HG03432 (cell line): ENCODE data around the gene GCFC2.
"Not testable (repeated sequence)": the region's sequence is repeated elsewhere in the genome, so short reads cannot be mapped to it uniquely, and the experiment has no call there.

Experiments used
- ATAC-seq: cut with Tn5 transposase; IDR thresholded peaks from one replicate; pipeline ENCODE4 v1.9.1; 2021; ENCODE audit warnings: mild to moderate bottlenecking, moderate library complexity; ENCODE audit not compliant: unreplicated experiment

GCFC2 gene

DNA sequence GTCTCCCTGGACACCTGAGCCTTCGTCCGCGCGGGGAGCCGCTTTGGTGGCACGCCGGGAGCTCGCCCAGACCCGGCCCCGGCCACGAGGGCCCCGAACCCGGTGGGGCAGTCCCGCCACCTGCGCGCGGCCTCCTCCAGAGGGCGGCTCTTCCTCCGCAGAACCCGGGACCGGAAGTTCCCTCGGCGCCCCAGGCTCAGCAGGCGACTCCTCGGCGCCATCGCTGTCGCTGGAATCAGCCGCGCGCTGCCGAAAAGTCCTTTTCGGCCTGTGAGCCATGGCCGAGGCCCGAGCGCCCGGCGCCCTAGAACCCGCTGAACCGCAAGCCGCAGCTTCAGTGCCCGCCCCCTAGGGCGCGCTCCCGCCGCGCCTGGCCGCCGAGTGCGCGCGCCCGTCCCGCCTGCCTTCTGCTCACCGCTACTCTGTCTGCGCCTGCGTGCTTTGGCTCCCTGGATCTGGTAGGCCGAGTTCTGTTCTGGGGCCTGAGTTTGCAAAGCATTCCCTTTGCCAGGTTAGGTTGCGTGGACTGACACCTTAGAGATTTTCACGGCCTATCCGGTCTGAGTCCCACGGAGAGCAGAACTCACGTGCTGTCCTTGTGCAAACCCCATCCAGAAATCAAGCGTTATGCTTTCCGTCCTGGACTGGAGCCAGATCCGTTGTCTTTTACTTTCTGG is at the start of gene GCFC2:
Gene GCFC2 (minus strand): TSS at position 339 of the 677 bp plus-strand sequence. CDS start 60 bp downstream, at position 279.
- ATAC-seq: peak; percentile 96

DNA sequence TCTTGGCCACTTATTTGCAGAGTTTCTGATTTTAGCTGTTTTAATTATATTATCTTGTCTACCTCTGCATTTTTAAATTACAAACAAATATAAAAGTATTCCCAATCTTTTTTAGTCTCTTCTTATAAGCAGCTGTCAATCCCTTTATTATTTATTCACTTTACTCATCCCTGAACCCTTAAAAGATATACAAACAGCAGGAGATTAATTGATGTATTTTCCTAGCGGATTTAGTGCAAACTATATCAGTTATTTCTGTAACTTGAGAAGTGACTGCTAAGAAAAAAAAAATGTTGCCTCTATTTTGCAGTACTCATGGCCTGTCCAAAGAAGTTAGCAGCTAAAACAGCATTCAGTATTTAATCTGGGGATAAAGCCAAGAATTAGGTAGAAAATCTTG is 42.1 kb upstream of the GCFC2 start:
- ATAC-seq: no peak

DNA sequence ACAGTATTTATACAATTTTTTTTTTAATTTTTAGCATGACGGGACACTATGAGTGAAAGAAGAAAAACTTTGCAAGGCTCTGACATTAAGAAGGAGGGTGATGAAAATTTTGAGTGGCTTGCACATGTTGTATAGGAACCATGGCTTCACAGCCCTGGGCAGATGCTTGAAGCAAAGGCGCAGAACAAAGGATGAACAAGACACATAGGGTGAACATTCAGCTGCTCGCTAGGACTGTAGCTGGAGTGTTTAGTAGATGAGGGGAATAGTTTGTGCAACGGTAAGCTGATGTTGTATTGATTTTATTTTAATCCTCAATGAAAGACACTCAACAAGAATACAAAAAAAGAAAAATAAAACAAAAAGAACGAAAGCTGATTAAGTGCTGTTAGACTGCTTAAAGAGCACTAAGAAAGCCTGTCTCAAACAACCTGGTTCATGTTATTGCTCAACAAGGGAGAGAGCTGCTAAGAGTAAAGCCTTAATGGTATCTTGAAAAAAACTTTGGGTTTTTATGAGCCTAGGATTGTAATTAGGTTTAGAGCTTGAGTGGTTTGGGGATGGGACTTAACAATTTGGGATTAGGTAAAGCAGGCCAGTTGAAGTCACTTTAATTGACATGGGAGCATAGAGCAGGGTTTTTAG is 41.2 kb upstream of the GCFC2 start:
- no peak for ATAC-seq

DNA sequence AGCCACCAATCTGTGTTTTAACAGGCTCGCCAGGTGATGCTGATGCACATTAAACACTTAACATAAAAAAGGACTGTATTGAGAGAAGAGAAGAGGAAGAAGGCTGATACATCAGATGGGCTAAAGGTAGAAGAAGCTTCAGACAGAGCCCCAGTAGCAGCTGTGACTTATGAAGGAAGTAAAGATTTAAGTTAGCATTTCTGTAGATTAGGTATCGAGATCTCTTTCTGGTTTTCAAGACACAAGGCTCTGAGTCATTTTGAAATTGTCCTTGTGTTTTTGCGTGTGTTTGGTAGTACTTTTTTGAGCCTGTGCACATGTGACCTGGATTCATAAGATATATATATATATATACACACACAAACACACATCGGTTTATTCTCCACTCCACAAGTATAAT is 40.6 kb upstream of the GCFC2 start:
- peak; percentile 71 for ATAC-seq

DNA sequence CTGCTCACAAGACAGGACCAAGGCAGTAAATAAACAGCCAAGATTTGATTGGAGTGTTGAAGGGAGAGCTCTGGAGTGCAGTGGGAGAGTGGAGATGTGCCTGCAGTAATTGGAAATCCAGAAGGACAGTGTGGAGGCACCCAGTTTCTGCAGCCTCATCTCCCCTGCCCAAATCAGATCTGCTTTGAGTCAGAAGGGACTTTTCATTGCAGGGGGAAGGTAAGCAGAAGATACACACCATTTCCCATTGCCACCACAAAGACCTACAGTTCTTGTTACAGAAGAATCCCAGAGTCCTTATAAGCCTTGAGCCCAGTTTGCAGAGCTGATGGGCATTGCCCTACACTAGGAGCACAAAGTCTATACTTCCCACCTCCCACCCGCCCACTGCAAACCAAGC is 27.2 kb upstream of the GCFC2 start:
- ATAC-seq: peak; percentile 68

DNA sequence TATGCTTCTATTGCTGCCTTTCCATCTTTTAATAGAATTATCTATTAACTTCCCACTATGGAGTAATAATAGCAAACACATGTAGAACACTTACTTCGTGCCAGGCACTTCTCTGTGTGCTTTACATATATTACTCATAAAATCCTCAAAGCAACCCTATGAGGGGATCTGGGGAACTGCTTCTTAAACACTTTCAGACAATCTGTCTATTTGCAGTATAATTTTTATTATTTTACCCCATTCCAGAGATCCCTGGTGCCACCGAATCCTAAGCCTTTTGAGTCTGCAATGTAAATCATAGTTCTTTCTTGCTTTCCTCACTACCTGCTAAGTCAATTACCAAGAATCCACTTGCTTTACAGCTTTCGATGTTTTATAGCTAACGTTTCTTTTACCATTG is 25.6 kb upstream of the GCFC2 start:
- ATAC-seq: no peak

DNA sequence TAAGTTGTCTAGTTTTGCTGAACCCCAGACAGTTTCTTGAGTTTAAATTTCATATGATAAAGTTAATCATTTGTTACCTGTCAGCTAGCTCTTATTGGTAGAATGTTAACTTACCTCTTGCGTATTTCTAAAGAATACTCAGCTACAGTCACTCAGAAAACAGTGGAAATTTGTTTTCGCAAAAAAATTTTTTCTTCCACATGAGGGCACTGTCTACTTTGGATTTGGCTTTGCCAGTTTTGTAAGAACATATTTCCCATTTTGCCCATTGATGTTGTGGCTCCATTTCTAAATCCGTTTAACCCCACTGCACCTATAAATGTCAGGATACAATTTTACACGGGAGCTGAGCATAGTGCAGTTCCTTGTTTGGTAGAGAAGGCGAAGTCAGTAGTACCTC is 19.1 kb upstream of the GCFC2 start:
- no peak for ATAC-seq

DNA sequence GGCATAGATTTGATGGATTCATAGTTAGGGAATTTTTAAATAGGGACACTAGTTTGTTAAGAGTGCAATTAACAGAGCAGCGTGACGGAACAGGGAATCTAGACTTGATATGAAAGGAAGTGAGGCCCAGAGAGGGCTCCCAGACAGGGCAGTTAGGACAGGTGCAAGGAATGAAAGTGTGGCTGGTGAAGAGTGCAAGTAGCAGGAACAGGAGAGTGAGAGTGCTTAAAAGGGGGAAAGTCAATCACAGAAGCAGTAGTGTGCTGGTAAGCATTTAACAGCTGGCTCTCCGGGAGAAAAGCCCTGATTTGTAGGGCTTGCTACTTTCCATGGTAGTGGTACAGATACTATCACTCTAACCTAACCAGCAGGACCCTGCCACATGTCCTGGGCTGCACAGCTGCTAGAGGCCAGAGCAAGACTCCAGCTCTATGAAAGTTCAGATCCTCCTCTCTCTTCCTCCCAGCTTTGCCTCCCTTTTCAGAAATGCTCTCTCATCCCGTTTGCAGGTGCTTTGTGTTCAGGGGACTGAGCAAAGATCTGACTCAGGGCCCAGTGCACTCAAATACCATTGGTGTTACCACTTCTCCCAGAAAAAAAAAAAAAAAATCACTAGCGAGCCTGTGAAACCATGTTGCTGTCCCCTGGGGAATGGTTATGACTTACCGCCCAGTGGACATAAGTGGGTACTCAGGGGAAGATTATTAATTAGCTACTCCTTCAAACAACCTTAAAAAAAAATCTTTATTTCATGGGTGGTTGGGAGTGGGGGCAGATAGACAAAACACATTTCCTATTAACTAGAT is 18.1 kb upstream of the GCFC2 start:
- peak; percentile 64 for ATAC-seq

DNA sequence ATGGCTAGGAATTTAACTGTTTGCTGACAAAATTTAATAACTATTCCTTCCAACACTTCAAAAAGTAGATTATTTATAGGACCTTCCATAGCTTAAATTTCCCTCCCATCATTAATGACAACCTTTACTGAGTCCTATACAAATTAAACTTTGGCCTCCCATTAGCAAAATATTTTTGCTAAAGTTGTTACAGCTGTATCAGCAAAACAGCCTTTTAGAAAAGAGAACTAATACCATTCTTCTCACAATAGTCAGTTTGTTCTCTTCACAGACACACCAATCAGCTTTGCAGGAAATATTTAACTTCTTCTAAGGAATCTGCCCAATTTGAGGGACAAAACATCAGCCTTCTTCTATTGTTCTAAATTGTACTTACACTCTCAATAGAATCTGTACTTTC is 12.0 kb upstream of the GCFC2 start:
- no peak for ATAC-seq

DNA sequence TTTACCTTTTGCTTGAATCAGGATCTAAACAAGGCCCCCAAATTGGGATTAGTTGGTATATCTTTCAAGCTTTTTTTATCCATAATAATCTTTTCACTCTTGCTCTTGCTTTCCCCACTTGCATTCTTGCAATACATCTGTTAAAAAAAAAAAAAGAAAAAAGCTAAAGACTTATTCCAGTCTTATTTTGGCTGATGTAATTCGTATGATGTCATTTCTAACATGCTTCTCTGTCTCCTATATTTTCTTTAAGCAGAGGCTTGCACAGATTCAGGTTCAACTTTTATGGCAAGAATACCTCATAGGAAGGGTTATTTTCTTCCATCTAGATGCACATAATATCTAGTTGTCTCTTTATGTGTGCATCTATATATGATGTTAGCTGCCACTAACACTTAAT is 9.8 kb upstream of the GCFC2 start:
- no peak for ATAC-seq

DNA sequence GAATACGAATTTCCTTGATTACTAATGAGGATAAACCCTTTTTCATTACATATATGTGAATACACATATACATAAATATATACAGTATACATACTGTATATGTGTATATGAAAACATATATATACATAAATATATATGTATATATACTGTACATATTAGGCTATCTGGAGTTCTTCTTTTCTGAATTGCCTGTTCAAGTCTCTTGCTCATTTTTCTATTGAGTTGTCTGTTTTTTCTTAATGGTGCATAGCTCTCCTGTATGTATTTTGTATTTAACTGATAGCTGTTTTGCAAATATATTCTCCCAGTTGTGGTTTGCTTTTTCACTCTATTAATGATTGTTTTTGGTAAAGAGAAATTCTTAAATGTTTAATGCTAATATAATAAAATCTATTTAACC is 8.9 kb upstream of the GCFC2 start:
- no peak for ATAC-seq

DNA sequence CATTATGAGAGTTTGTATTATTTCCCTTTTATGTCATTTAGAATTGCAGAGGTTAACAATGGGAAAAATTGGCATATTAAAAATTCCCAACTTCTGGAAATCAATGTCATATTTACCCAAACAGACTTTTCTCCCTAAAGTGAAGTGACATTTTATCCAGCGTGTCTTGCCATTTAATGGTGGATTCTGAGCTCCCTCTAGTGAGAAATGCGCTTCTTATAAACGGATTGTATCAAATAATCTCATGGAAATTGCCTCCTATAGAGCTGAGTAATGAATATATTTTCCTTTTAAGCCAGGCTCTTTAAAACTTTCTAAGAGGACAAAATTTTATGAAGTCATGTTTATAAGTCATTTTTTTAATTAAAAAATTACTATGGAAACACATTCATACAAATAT is 5.7 kb upstream of the GCFC2 start:
- ATAC-seq: no peak

DNA sequence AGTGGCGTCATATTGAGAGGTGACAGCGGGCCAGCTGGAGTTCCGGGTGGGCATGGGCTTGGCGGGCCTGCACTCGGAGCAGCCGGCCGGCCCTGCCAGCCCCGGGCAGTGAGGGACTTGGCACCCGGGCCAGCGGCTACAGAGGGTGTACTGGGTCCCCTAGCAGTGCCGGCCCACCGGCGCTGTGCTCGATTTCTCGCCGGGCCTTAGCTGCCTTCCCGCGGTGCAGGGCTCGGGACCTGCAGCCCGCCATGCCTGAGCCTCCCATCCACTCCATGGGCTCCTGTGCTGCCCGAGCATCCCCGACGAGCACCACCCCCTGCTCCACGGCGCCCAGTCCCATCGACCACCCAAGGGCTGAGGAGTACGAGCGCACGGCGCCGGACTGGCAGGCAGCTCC is 875 bp upstream of the GCFC2 start:
- not testable (repeated sequence) for ATAC-seq

DNA sequence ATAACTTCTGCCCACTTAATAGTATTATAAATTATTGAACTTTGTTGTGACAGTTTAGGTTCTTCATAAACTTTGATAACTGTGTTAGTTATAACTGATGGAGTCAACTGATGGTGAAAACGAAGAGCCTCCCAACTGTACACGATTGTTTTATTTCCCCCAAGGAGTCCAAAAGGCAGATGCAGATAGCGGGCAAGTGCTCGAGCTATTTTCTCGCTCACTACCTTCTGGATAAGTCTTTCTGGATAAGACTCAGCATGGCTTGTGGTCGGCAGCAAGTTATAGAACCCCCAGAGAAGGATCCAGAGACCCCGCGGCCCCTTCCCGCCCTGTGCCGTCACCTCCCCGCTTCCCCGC is 517 bp downstream of the GCFC2 start:
- ATAC-seq: no peak

DNA sequence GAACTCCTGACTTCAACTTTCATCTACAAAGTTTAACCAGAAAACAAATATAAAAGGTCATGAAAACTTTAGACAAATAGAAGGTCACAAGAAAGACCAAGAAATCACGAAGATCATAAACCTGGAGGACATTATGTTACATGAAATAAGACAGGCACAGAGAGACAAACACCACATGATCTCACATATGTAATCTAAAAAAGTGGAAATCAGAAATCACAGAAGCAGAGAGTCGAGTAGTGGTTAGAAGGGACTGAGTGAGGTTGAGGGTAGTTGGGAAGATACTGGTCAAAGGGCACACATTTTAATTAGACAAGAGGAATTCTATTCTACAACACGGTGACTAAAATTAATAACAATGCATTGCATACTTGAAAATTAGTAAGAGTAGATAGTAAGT is 1.4 kb downstream of the GCFC2 start:
- ATAC-seq: no peak

DNA sequence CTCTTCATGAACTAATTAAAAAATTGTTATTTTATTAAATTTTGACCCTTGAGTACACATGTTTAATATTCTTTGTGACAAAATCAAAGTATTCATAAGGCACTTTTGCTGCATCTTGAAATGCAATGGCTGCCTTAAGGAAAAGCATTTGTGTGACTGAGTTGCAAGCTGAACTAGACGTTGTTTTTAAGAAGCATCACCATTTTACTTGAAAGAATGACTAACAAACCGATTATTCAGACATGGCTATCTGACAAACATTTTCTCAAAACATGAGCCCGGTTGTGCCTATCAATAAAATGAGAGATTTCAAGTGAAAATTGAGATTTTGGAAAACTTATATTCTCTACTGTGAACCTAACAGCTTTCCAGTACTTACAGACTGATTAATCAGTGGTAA is 2.8 kb downstream of the GCFC2 start:
- no peak for ATAC-seq

DNA sequence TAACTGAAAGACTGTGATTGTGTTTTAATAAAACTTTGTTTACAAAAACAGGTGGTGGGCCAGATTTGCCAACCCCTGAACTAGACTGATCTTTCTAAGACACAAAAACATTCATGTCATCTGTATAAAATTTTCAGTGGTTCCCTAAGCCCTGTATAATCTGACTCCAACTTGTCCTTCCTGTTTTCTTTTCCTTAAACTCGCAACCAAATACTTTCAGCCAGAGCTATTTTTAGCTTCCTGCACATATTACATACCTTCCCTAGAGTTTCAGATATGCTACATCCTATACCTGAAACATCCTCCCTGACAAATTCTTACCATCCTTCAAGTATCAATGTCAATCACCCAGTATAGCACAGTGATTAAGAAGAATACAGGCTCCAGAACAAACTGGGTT is 4.8 kb downstream of the GCFC2 start:
- no peak for ATAC-seq

DNA sequence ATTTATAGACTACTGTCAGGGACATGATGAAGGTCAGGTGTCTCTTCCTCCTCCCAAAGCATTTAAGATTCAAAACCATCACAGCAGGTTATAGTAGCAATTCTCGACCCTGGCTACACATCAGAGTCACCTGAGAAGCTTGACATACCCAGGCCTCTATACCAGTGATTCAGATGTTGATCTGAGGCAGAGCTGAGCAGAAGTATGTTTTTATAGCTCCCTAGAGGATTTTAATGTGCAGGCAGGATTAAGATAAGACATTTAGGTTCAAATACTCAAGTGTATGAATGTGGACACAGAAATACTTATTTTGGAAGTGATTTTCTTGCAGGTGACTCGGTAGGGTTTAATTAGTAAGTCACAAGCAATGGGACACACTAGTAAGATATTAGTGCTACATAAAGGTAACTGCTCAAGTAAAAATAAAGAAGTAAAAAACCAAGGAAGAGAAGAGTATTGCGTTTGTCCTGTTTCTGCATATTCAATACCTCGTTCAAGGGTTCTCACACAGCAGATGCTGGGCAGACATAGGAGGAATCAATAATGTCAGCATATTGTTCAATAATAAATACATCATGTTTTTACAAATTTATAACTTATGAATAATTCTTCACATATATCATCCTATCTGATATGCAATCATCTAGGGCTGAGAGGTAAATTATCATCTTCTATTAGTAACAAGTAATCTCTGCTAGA is 7.0 kb downstream of the GCFC2 start:
- ATAC-seq: no peak

DNA sequence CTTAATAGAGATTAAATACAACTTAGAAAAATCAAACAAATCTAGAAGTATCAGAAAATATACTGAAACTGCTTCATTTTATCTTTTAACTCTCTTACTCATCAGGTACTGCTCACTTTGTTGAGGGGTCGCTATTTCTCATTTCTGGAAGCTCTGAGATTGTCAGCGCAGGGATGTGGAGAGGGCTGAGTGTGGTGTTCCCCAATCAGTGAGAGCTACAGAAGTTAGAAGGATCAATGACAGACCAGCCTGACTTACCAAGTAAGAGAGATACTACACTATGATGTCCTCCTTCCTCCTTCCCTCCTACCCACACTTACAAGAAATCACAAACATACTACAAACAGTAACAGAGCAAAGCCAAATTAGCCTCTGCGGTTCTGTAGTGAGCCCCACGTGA is 8.1 kb downstream of the GCFC2 start:
- ATAC-seq: no peak

DNA sequence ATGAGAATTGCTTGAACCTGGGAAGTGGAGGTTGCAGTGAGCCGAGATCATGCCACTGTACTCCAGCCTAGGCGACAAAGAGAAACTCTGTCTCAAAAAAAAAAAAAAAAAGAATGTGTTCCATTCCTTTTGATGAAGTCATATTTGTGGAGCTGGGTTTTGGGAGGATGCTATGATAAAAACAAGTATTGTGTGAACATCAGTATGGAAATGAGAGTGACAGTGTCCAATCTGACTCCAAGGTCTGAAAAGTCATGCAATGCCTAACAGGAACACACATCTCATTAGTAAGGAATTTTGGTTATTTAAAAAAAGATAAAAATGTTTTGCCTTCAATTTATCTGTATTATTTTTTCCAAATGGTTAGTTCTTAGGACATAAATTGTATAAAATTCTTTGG is 11.8 kb downstream of the GCFC2 start:
- ATAC-seq: no peak

DNA sequence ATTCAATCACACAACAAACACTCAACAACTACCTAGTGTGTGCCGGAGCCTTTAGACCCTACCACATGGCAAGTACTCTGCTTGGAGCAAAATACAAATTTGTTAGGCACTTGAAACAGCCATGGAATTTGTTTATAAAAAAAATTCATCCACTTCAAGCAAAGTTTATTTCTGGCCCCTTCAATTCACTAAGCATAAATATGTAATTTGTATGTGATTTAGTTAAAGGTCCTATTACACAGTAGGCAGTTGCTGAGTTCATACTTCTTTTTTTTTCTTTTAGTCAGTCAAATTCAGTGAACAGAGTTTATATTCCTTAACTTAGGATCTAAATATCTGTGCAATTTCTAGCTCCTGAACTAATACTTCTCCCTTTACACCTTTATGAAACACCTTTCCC is 22.5 kb downstream of the GCFC2 start:
- ATAC-seq: no peak

DNA sequence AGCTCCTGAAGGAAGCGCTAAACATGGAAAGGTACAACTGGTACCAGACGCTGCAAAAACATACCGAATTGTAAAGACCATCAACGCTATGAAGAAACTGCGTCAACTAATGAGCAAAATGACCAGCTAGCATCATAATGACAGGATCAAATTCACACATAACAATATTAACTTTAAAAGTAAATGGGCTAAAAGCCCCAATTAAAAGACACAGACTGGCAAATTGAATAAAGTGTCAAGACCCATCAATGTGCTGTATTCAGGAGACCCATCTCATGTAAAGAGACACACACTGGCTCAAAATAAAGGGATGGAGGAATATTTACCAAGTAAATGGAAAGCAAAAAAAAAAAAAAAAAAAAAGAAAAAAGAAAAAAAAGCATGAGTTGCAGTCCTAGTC is 27.3 kb downstream of the GCFC2 start:
- not testable (repeated sequence) for ATAC-seq
